HEK293T (cell line): ENCODE results near the gene FAM209A.

Experiments used
- BHLHE40 ChIP-seq: fragments of 450-650 bp; IDR thresholded peaks from 2 replicates; pipeline ENCODE4 v1.6.1; 2016; ENCODE audit warnings: mild to moderate bottlenecking, moderate library complexity, borderline replicate concordance
- CTBP1 ChIP-seq: fragments of 450-650 bp; IDR thresholded peaks from 2 replicates; pipeline ENCODE4 v1.6.1; 2016; ENCODE audit warnings: borderline replicate concordance
- ELF4 ChIP-seq: fragments of 450-650 bp; IDR thresholded peaks from 2 replicates; pipeline ENCODE4 v1.6.1; 2017; ENCODE audit warnings: antibody characterized with exemption
- FOXA1 ChIP-seq: fragments of 450-650 bp; IDR thresholded peaks from 2 replicates; pipeline ENCODE4 v1.6.1; 2016; ENCODE audit warnings: mild to moderate bottlenecking
- FOXK2 ChIP-seq: fragments of 450-650 bp; IDR thresholded peaks from 2 replicates; pipeline ENCODE4 v1.6.1; 2016; ENCODE audit warnings: mild to moderate bottlenecking
- FOXM1 ChIP-seq: fragments of 450-650 bp; IDR thresholded peaks from 2 replicates; pipeline ENCODE4 v1.6.1; 2017; ENCODE audit warnings: mild to moderate bottlenecking, borderline replicate concordance
- HDGF ChIP-seq: fragments of 450-650 bp; IDR thresholded peaks from 2 replicates; pipeline ENCODE4 v1.6.1; 2017; ENCODE audit warnings: antibody characterized with exemption, borderline replicate concordance
- L3MBTL2 ChIP-seq: fragments of 450-650 bp; conservative IDR thresholded peaks from 2 replicates; pipeline ENCODE4 v1.6.1; 2016; ENCODE audit warnings: mild to moderate bottlenecking
- SP1 ChIP-seq: fragments of 450-650 bp; IDR thresholded peaks from 2 replicates; pipeline ENCODE4 v1.6.1; 2017
- SUZ12 ChIP-seq: fragments of 450-650 bp; IDR thresholded peaks from 2 replicates; pipeline ENCODE4 v1.6.1; 2016; ENCODE audit warnings: mild to moderate bottlenecking
- TARDBP ChIP-seq: fragments of 450-650 bp; IDR thresholded peaks from 2 replicates; pipeline ENCODE4 v1.6.1; 2016

DNA sequence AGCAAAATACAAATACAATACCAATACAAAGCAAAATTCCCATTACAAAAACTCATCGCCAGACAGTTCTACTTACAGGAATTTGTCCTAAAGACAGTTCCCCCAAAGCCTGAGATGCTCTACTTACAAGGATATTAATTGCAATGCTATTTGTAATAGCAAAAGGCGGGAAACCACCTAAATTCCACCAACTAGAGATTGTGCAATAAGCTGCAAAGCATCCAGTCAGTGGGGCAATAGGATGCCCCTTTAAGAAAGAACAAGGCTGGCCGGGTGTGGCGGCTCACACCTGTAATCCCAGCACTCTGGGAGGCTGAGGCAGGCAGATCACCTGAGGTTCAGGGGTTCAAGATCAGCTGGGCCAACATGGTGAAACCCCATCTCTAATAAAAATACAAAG is 47.6 kb downstream of the FAM209A start:
- TF ChIP-seq SP1 (no peak), FOXA1 (no peak), HDGF (no peak), SUZ12 (no peak), ELF4 (no peak), BHLHE40 (no peak), CTBP1 (no peak), FOXM1 (no peak), FOXK2 (no peak), TARDBP (no peak), L3MBTL2 (no peak)
